ENCODE measurements around the gene RBBP6. TPM values are rescaled to one million over a fixed set of nuclear protein-coding genes. Genes with fewer than 3 reads are reported as not detected.

The RBBP6 gene
- total RNA-seq, 1 experiment from 2014 or later: 76.6 TPM

DNA sequence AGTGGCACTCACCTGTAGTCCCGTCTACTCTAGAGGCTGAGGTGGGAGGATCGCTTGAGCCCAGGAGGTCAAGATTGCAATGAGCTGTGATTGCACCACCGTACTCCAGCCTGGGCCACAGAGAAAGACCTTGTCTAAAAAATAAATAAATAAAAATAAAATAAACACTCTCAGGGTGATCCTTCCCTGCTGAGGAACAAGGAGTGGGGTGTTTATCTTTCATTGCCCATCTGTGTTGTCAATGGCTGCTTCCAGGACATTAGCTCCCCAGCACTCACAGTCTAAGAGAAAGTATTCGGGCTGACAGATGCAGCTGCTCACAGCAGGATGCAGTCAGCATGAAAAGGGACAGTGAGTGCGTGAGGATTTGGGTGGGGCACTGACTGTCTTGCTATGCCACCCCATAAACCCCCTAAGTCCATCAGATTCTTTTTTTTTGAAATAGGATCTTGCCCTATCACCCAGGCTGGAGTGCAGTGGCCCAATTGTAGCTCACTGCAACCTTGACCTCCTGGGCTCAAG lies 31.3 kb upstream of the RBBP6 start:
- Histone ChIP-seq H3K9me3 (ENCODE audit: insufficient read depth, low read depth) (no peaks in the 10 kb centered on the region), H2AFZ (no peak overlapping the region), H3F3A (ENCODE audit: insufficient read depth, low read depth) (no peaks in the 10 kb centered on the region), H3K9me2 (ENCODE audit: insufficient read depth) (no peaks in the 10 kb centered on the region), H3K27me3 (ENCODE audit: insufficient read depth, low read depth) (peaks cover 24% of the 10 kb centered on the region), H3K79me2 (ENCODE audit: low read depth) (no peaks in the 10 kb centered on the region), H4K20me1 (ENCODE audit: insufficient read depth) (no peaks in the 10 kb centered on the region), H3K4me2 (no peak overlapping the region), H3K4me3 (no peak overlapping the region), H3K27ac (no peak overlapping the region), H3K4me1 (replicated peaks; ENCODE audit: insufficient read depth) (no peaks in the 10 kb centered on the region), H3K36me3 (ENCODE audit: low read depth) (no peaks in the 10 kb centered on the region)
- no peak for TF ChIP-seq EZH2 (IDR thresholded peaks at IDR 0.05; ENCODE audit: low read depth)
- TF ChIP-seq, protein P1, sequence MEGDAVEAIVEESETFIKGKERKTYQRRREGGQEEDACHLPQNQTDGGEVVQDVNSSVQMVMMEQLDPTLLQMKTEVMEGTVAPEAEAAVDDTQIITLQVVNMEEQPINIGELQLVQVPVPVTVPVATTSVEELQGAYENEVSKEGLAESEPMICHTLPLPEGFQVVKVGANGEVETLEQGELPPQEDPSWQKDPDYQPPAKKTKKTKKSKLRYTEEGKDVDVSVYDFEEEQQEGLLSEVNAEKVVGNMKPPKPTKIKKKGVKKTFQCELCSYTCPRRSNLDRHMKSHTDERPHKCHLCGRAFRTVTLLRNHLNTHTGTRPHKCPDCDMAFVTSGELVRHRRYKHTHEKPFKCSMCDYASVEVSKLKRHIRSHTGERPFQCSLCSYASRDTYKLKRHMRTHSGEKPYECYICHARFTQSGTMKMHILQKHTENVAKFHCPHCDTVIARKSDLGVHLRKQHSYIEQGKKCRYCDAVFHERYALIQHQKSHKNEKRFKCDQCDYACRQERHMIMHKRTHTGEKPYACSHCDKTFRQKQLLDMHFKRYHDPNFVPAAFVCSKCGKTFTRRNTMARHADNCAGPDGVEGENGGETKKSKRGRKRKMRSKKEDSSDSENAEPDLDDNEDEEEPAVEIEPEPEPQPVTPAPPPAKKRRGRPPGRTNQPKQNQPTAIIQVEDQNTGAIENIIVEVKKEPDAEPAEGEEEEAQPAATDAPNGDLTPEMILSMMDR (conservative IDR thresholded peaks at IDR 0.05): no peak
- CTCF ChIA-PET: no interaction called here
- POLR2A ChIA-PET (ENCODE audit: unreplicated experiment): no interaction called here
- BruUV-seq (replicated peaks): no TSS peak
- intact Hi-C loops (cut with micrococcal nuclease; ENCODE audit: unreplicated experiment): no loop called here
- no peak for DNase-seq

DNA sequence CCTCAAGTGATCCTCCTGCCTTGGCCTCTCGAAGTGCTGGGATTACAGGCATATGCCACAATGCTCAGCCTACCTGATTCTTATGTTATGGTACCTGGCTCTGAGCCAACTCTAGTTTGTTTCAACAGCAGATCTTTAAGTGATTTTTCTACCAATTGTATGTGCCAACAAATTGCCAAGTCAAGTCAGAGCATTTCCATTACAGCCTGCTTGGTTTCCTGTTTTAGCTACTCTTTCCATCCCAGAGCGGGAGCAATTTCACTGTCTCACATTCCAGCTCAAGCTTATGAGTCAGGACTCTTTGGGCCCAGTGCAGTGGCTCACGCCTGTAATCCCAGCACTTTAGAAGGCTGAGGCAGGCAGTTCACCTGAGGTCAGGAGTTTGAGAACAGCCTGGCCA lies 30.8 kb upstream of the RBBP6 start:
- no peak overlapping the region for H3K4me2 ChIP-seq
- no peaks in the 10 kb centered on the region for H3K9me2 ChIP-seq (ENCODE audit: insufficient read depth)
- H3K27ac ChIP-seq: no peak overlapping the region
- ChIA-PET CTCF (interaction anchor here (0.6 to 0.7 kb wide), 2 partner anchors 12 to 289 kb away, joined by 4 to 6 read pairs; no protein-coding TSS in a partner anchor), POLR2A (ENCODE audit: unreplicated experiment) (no interaction called here)
- H3F3A ChIP-seq (ENCODE audit: insufficient read depth, low read depth): no peaks in the 10 kb centered on the region
- H3K27me3 ChIP-seq (ENCODE audit: insufficient read depth, low read depth): peaks cover 19% of the 10 kb centered on the region
- no peaks in the 10 kb centered on the region for H3K79me2 ChIP-seq (ENCODE audit: low read depth)
- intact Hi-C loops (cut with micrococcal nuclease; ENCODE audit: unreplicated experiment): no loop called here
- H3K36me3 ChIP-seq (ENCODE audit: low read depth): no peaks in the 10 kb centered on the region
- no peaks in the 10 kb centered on the region for H3K9me3 ChIP-seq (ENCODE audit: insufficient read depth, low read depth)
- H3K4me1 ChIP-seq (replicated peaks; ENCODE audit: insufficient read depth): no peaks in the 10 kb centered on the region
- H3K4me3 ChIP-seq: no peak overlapping the region
- TF ChIP-seq, protein P1 (conservative IDR thresholded peaks at IDR 0.05): no peak
- TF ChIP-seq EZH2 (IDR thresholded peaks at IDR 0.05; ENCODE audit: low read depth): no peak
- H4K20me1 ChIP-seq (ENCODE audit: insufficient read depth): no peaks in the 10 kb centered on the region
- BruUV-seq (replicated peaks): no TSS peak
- DNase-seq: no peak
- no peak overlapping the region for H2AFZ ChIP-seq

GRCh38 chr16:24509536-24509935 lies 29.8 kb upstream of the RBBP6 start:
- intact Hi-C loops (cut with micrococcal nuclease; ENCODE audit: unreplicated experiment): no loop called here
- Histone ChIP-seq H3K36me3 (ENCODE audit: low read depth) (no peaks in the 10 kb centered on the region), H4K20me1 (ENCODE audit: insufficient read depth) (no peaks in the 10 kb centered on the region), H3K4me1 (replicated peaks; ENCODE audit: insufficient read depth) (no peaks in the 10 kb centered on the region), H3K27ac (no peak overlapping the region), H3K9me3 (ENCODE audit: insufficient read depth, low read depth) (no peaks in the 10 kb centered on the region), H3K27me3 (ENCODE audit: insufficient read depth, low read depth) (peaks cover 10% of the 10 kb centered on the region), H3F3A (ENCODE audit: insufficient read depth, low read depth) (no peaks in the 10 kb centered on the region), H3K9me2 (ENCODE audit: insufficient read depth) (no peaks in the 10 kb centered on the region), H3K4me3 (no peak overlapping the region), H2AFZ (no peak overlapping the region), H3K4me2 (no peak overlapping the region), H3K79me2 (ENCODE audit: low read depth) (no peaks in the 10 kb centered on the region)
- DNase-seq: no peak
- no TSS peak for BruUV-seq (replicated peaks)
- CTCF ChIA-PET: no interaction called here
- TF ChIP-seq, protein P1 (conservative IDR thresholded peaks at IDR 0.05): no peak
- no peak for TF ChIP-seq EZH2 (IDR thresholded peaks at IDR 0.05; ENCODE audit: low read depth)
- POLR2A ChIA-PET (ENCODE audit: unreplicated experiment): no interaction called here

Measured in PC-9 (cell line).